ENCODE results near the gene CATSPERB.
"Not testable (repeated sequence)": the region's sequence is repeated elsewhere in the genome, so short reads cannot be mapped to it uniquely, and the experiment has no call there.

The CATSPERB gene, protein sequence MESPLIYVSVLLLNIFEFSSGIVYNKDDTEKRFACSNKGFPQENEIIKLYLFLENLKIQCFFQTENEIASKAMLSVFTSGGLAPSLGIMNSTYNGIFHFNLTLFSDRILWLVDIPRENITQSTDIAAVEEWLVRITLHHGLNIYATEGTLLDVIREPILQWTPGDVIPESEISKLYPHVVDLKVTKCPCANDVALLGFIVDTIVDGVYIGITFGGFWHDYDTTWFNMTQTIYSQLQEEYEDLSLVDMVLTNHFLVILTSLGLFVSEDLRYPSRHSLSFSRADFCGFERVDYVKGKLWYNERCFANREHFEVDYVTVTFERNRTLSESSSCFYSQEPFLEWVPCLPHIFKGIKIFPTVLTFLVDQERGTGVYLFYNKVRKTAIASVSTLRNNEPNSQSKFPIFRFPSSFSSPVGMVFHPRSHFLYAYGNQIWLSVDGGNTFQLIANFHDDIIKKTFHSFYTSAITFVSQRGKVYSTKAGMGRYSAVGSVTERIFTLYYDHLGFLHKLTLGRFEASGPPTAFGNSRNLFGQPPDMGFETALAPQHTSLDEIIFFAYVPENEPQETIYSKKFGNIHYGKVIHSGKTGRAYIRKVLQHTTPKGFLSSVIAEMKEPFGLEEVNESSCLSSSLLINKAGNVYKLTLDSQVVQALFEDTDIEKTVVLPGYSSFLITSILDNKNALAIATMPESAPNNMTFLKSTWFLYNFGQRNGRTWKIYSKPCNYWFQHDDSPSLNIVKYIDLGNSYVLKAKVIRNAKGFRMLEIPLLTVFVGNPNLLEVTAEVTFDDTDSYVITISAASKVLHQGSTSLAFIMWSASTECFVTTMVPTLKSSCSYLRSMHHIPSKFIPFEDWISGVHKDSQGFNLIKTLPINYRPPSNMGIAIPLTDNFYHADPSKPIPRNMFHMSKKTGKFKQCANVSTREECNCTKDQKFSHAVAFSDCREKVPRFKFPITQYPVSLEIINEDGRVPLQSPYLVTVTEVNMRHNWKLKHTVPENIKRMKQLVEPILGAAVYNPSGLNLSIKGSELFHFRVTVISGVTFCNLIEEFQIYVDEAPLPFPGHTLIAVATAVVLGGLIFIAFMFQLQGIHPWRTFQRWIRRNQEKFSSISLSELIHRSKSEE

DNA sequence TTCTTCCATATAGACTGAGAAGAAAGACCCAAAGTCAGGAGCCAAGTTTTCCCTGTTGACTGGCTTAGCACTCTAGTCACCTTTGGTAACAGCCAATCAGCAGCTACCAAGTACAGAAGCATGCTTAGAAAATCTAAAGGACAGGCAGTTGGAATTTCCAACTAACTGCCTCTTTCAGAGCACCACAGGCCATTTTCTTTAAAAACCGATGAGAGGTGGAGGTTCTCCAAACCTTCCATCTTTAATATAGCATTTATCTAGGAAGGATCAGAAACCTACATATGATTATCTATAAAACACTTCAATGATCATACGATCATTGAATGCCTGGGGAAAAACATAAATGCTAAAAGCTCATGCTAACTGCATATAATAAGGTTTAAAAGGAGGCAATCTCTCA lies at the start of gene CATSPERB:
TSS of gene CATSPERB (minus strand) at position 101 of the 400 bp plus-strand sequence. CDS start 2,607 bp downstream, outside the sequence.
- no peak for DNase-seq (ENCODE audit: low read depth, low spot score)

- DNase-seq (ENCODE audit: low read depth, low spot score): no peak
These were observed 48.6 kb upstream of the CATSPERB start for GRCh38 chr14:91780452-91780851.

DNA sequence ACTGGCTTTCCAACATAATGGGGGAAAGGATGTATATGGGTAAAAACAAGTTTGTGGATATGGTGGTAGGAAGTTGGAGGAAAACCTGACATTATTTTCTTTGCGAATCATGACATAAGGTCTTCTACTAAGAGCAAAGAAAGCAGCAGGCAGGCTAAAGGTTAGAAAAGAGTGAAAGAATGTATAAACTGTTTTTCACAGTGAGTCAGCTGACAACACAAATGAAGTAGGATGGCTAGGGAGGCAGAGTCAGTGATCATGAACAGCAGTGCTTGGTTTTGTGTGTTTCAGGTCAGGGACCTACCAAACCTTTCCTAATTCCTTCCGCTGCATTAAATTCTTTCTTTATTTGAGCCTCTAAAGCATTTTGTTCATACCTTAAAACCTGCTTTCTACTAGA lies 46.3 kb upstream of the CATSPERB start:
- DNase-seq (ENCODE audit: low read depth, low spot score): no peak

GRCh38 chr14:91774140-91775096 lies 42.5 kb upstream of the CATSPERB start:
- DNase-seq (ENCODE audit: low read depth, low spot score): no peak

- no peak for DNase-seq (ENCODE audit: low read depth, low spot score)
These were observed 38.3 kb upstream of the CATSPERB start for GRCh38 chr14:91770185-91770584.

GRCh38 chr14:91755570-91756295 lies 23.8 kb upstream of the CATSPERB start:
- no peak for DNase-seq (ENCODE audit: low read depth, low spot score)

GRCh38 chr14:91754819-91755218 lies 22.9 kb upstream of the CATSPERB start:
- DNase-seq (ENCODE audit: low read depth, low spot score): no peak

DNA sequence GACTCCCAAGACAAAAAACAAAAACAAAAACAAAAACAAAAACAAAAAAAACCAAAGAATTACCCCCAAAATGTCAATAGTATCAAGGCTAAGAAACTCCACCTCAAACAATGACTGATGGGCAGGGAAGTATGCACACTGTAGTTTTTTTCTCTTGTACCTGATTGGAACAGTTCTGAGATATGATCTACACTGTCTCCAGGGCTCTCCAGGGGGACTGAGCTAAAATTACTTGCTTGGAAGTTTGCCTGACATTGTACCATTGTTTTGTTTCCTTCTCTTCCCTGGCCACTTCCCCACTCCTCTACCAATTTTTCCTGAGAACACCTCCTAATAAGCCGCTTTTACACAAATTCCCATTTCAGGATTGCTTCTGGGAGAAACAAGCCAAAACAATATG lies 22.3 kb upstream of the CATSPERB start:
- no peak for DNase-seq (ENCODE audit: low read depth, low spot score)

DNA sequence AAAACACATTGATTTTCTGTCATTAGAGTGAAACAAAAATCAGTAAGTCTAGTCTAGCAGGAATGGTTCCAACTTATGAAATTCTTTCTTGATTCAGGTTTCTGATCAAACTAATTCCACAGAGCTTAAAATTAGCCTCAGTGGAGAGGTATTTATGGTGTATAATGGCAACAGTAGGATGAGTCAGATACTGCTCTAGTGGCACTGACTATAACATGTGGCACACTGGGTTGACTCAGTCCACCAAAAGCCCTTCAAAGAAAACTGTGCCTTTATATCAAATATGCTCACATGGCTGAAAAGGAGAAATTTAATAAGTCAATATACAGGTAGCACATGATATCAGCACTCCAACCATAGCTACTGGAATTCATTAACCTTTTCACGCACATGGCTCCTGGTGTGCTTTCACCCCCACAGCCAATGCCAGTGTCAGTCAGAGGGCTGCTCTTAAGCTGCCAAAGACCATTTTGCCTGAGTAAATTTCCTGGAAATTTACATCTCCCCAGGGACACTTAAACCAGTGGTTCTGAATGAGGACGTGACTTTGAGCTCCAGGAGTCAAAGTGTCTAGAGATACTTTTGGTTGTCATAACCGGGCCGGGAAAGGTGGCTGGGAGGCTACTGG lies 21.7 kb upstream of the CATSPERB start:
- DNase-seq (ENCODE audit: low read depth, low spot score): no peak

DNA sequence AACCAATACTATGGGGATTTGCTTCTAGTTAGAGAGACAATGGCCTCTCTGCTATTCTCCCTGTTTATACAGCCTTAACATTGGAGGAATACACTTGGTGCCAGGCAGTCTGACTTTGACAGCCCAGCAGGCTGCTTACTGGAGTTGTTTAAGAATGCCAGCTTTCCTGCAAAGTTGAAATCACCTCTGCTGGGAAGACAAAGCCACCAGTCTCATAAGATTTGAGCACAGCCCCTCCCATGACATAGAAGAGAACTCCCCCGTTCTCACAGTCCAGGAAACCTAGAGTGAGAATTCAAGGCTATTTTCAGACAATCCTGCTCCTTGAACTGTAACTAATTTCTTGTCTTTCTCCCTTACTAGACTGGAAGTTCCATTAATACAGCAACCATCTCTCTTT lies 21.1 kb upstream of the CATSPERB start:
- DNase-seq (ENCODE audit: low read depth, low spot score): no peak

- no peak for DNase-seq (ENCODE audit: low read depth, low spot score)
These were observed 19.8 kb upstream of the CATSPERB start for GRCh38 chr14:91751719-91752118.

DNA sequence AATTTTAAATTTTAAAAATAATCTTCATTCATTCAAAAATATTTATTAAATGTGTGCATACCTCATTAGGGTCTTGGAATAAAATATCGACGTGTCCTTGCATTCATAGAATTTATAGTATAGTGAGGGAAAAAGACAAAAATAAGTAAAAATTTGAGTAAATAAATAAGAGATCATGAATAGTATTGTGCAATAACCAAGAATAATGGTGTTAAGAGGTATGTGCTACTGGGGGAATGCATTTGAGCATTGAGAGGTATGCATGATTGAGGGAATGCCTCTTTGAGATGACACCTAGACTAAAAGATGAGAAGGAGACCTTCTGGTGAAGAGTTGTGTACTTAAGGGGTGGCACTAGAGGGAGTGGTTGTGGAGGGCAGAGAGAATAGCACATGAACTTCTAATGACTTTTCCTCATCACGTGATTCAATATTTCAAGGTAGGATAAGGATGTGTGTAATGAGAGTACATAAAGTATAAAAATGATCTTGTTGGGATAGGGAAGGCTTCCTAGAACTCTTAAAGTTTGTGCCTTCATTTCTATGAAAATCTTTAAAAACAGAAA lies 18.8 kb upstream of the CATSPERB start:
- DNase-seq (ENCODE audit: low read depth, low spot score): no peak

DNA sequence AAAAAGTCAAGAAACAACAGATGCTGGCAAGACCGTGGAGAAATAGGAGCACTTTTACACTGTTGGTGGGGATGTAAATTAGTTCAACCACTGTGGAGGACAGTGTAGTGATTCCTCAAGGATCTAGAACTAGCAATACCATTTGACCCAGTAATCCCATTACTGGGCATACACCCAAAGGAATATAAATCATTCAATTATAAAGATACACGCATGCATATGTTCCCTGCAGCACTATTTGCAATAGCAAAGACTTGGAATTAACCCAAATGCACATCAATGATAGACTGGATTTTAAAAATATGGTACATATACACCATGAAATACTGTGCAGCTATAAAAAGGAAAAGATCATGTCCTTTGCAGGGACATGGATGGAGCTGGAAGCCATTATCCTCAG lies 18.0 kb upstream of the CATSPERB start:
- no peak for DNase-seq (ENCODE audit: low read depth, low spot score)

DNA sequence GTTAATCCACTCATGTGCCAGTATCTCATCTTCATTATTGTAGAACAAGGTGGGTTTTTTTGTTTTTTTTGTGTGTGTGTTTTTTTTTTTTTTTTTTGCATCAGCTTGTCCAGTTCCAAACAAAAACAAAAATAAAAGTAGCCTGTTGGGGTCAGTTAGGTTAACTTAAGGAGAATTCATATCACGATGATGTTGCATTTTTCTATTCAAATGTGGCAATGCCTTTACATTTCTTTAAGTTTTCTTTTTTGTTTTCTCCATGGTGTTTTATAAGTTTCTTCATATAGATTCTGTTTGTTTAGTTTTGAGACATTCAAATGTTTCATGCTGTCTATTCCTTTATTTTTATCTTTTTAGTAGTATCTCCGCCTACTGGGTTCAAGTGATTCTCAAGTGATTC lies 16.2 kb upstream of the CATSPERB start:
- no peak for DNase-seq (ENCODE audit: low read depth, low spot score)

- DNase-seq (ENCODE audit: low read depth, low spot score): no peak
These were observed 13.5 kb upstream of the CATSPERB start for GRCh38 chr14:91745344-91745743.

- DNase-seq (ENCODE audit: low read depth, low spot score): no peak
These were observed 12.2 kb upstream of the CATSPERB start for GRCh38 chr14:91744068-91744480.

GRCh38 chr14:91743305-91743653 lies 11.4 kb upstream of the CATSPERB start:
- DNase-seq (ENCODE audit: low read depth, low spot score): no peak

- no peak for DNase-seq (ENCODE audit: low read depth, low spot score)
These were observed 10.9 kb upstream of the CATSPERB start for GRCh38 chr14:91742621-91743304.

DNA sequence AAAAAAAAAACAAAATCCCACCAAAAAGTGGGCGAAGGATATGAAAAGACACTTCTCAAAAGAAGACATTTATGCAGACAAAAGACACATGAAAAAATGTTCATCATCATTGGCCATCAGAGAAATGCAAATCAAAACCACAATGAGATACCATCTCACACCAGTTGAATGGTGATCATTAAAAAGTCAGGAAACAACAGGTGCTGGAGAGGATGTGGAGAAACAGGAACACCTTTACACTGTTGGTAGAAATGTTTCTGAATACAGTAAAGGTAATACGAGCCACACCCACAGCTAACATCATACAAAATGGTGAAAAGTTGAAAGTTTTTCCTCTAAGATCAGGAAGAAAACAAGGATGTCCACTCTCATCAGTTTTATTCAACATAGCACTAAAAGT lies 8.0 kb upstream of the CATSPERB start:
- not testable (repeated sequence) for DNase-seq (ENCODE audit: low read depth, low spot score)
